Retinal pigment epithelial cell (primary cell): Measurements from ENCODE around the gene LILRA5.

Experiments
- DNase-seq: peaks from one replicate; pipeline ENCODE4 v3.0.0-alpha.2; 2010; ENCODE audit warnings: low read depth
- H3K4me3 ChIP-seq: 2 replicates; pipeline ENCODE4 v1.5.1; 2011; ENCODE audit warnings: mild to moderate bottlenecking, low read length, control low read depth, moderate library complexity
- CTCF ChIP-seq: conservative IDR thresholded peaks from 2 replicates; pipeline ENCODE4 v1.5.1; 2011; ENCODE audit warnings: low read depth, low read length, control low read depth, inconsistent platforms

The LILRA5 gene

GRCh38 chr19:54338521-54338920, 25.6 kb upstream of the LILRA5 start:
- DNase-seq: no peak
- TF ChIP-seq CTCF: no peak
- H3K4me3 ChIP-seq: no peak overlapping the region

GRCh38 chr19:54337858-54338230, 24.9 kb upstream of the LILRA5 start:
- H3K4me3 ChIP-seq: no peak overlapping the region
- no peak for DNase-seq
- TF ChIP-seq CTCF: no peak

GRCh38 chr19:54336893-54337857, 24.2 kb upstream of the LILRA5 start:
- DNase-seq: no peak
- H3K4me3 ChIP-seq: no peak overlapping the region
- TF ChIP-seq CTCF: no peak

GRCh38 chr19:54335979-54336892, 23.3 kb upstream of the LILRA5 start:
- no peak for DNase-seq

GRCh38 chr19:54335164-54335563, 22.2 kb upstream of the LILRA5 start:
- DNase-seq: no peak
- no peak overlapping the region for H3K4me3 ChIP-seq
- TF ChIP-seq CTCF: no peak

More at GRCh38 chr19:54335979-54336892, 23.3 kb upstream of the LILRA5 start:
- TF ChIP-seq CTCF: no peak
- H3K4me3 ChIP-seq: no peak overlapping the region

GRCh38 chr19:54333586-54334298, 20.8 kb upstream of the LILRA5 start:
- no peak for TF ChIP-seq CTCF
- no peak for DNase-seq
- H3K4me3 ChIP-seq: no peak overlapping the region
